ENCODE measurements around the gene TGM3.
"Not testable (repeated sequence)": the region's sequence is repeated elsewhere in the genome, so short reads cannot be mapped to it uniquely, and the experiment has no call there.

Gene TGM3

GRCh38 chr20:2254333-2254732 lies 41.5 kb upstream of the TGM3 start:
- H3K4me3 ChIP-seq (ENCODE audit: low read depth, low read length), result no peak overlapping the region
- no peak for TF ChIP-seq CTCF (IDR thresholded peaks at IDR 0.05; ENCODE audit: borderline replicate concordance, insufficient read depth, low read depth, low read length)

GRCh38 chr20:2255926-2256531 lies 39.8 kb upstream of the TGM3 start:
- TF ChIP-seq CTCF (IDR thresholded peaks at IDR 0.05; ENCODE audit: borderline replicate concordance, insufficient read depth, low read depth, low read length), result no peak
- no peak overlapping the region for H3K4me3 ChIP-seq (ENCODE audit: low read depth, low read length)

- no peak overlapping the region for H3K4me3 ChIP-seq (ENCODE audit: low read depth, low read length)
- no peak for TF ChIP-seq CTCF (IDR thresholded peaks at IDR 0.05; ENCODE audit: borderline replicate concordance, insufficient read depth, low read depth, low read length)
Measured at GRCh38 chr20:2259731-2260130, 36.1 kb upstream of the TGM3 start.

GRCh38 chr20:2260250-2260649 lies 35.6 kb upstream of the TGM3 start:
- TF ChIP-seq CTCF (IDR thresholded peaks at IDR 0.05; ENCODE audit: borderline replicate concordance, insufficient read depth, low read depth, low read length), result no peak
- no peak overlapping the region for H3K4me3 ChIP-seq (ENCODE audit: low read depth, low read length)

GRCh38 chr20:2261046-2261485 lies 34.7 kb upstream of the TGM3 start:
- no peak for TF ChIP-seq CTCF (IDR thresholded peaks at IDR 0.05; ENCODE audit: borderline replicate concordance, insufficient read depth, low read depth, low read length)
- no peak overlapping the region for H3K4me3 ChIP-seq (ENCODE audit: low read depth, low read length)

- H3K4me3 ChIP-seq (ENCODE audit: low read depth, low read length), result no peak overlapping the region
- no peak for TF ChIP-seq CTCF (IDR thresholded peaks at IDR 0.05; ENCODE audit: borderline replicate concordance, insufficient read depth, low read depth, low read length)
Measured at GRCh38 chr20:2261629-2262028, 34.2 kb upstream of the TGM3 start.

GRCh38 chr20:2264118-2264517 lies 31.7 kb upstream of the TGM3 start:
- TF ChIP-seq CTCF (IDR thresholded peaks at IDR 0.05; ENCODE audit: borderline replicate concordance, insufficient read depth, low read depth, low read length), result no peak
- no peak overlapping the region for H3K4me3 ChIP-seq (ENCODE audit: low read depth, low read length)

GRCh38 chr20:2264621-2265374 lies 31.0 kb upstream of the TGM3 start:
- H3K4me3 ChIP-seq (ENCODE audit: low read depth, low read length), result not testable (repeated sequence)
